IMR-90 (cell line): Measurements from ENCODE around the gene ELMO1. TPM values are rescaled to one million over a fixed set of nuclear protein-coding genes. Genes with fewer than 3 reads are reported as not detected.

Experiments used
- ATAC-seq: fragments of 200-7000 bp; cut with Tn5 transposase; 2 replicates; pipeline ENCODE4 v1.9.1; 2020; ENCODE audit warnings: low read depth, mild to moderate bottlenecking, moderate library complexity
- BruUV-seq: library from RNA; stranded (reverse); fragments of 400-500 nt; replicated peaks from 2 replicates; lab custom pipeline; 2021; lab: Mats Ljungman, UMichigan
- CTCF ChIA-PET: fragments of 300-600 bp; formaldehyde crosslinking; extraction: SDS; loops from one replicate; lab custom pipeline; 2021; ENCODE audit warnings: antibody characterized with exemption; lab: Yijun Ruan, JAX
- POLR2A ChIA-PET: fragments of 300-600 bp; sonication (Branson Sonifier 250); formaldehyde crosslinking; loops from one replicate; lab custom pipeline; 2022; ENCODE audit warnings: antibody characterized with exemption; ENCODE audit not compliant: unreplicated experiment; lab: Charles Lee
- DNase-seq: peaks from one replicate; pipeline ENCODE4 v3.0.0; 2013
- H2AFZ ChIP-seq: replicated peaks from 2 replicates; pipeline ENCODE3; 2013; ENCODE audit warnings: low read length, mild to moderate bottlenecking; ENCODE audit not compliant: poor library complexity
- H2AK5ac ChIP-seq: 2 replicates; pipeline ENCODE4 v1.6.1; 2013; ENCODE audit warnings: low read depth, low read length, inconsistent platforms
- H2AK9ac ChIP-seq: replicated peaks from 2 replicates; pipeline ENCODE3; 2013; ENCODE audit warnings: mild to moderate bottlenecking, low read depth, low read length, moderate library complexity; ENCODE audit not compliant: poor library complexity
- H2BK120ac ChIP-seq: 2 replicates; pipeline ENCODE4 v1.6.1; 2013; ENCODE audit warnings: low read depth, low read length, inconsistent platforms
- H2BK15ac ChIP-seq: 3 replicates; pipeline ENCODE4 v1.6.1; 2013; ENCODE audit warnings: low read depth, low read length, inconsistent platforms
- H2BK20ac ChIP-seq: 2 replicates; pipeline ENCODE4 v1.6.1; 2013; ENCODE audit warnings: low read depth, mild to moderate bottlenecking, inconsistent platforms, low read length, moderate library complexity
- H2BK5ac ChIP-seq: 2 replicates; pipeline ENCODE4 v1.6.1; 2013; ENCODE audit warnings: mild to moderate bottlenecking, low read depth, low read length, inconsistent platforms; ENCODE audit not compliant: poor library complexity, severe bottlenecking
- H3K14ac ChIP-seq: replicated peaks from 2 replicates; pipeline ENCODE4 v1.6.1; 2013; ENCODE audit warnings: low read depth, low read length, inconsistent platforms
- H3K18ac ChIP-seq: 2 replicates; pipeline ENCODE4 v1.6.1; 2013; ENCODE audit warnings: low read depth, low read length, control low read depth
- H3K23ac ChIP-seq: 2 replicates; pipeline ENCODE4 v1.6.1; 2013; ENCODE audit warnings: low read depth, low read length, inconsistent platforms
- H3K27ac ChIP-seq: 2 replicates; pipeline ENCODE4 v1.5.1; 2013; ENCODE audit warnings: mild to moderate bottlenecking, control low read depth, low read length; ENCODE audit not compliant: insufficient read depth
- H3K27me3 ChIP-seq: 2 replicates; pipeline ENCODE4 v1.6.1; 2013; ENCODE audit warnings: low read length; ENCODE audit not compliant: control insufficient read depth, insufficient read depth
- H3K36me3 ChIP-seq: 2 replicates; pipeline ENCODE4 v1.6.1; 2013; ENCODE audit warnings: low read length, mixed read lengths; ENCODE audit not compliant: control insufficient read depth, insufficient read depth
- H3K4ac ChIP-seq: 2 replicates; pipeline ENCODE4 v1.6.1; 2013; ENCODE audit warnings: low read depth, low read length, inconsistent platforms
- H3K4me1 ChIP-seq: 2 replicates; pipeline ENCODE4 v1.6.1; 2013; ENCODE audit warnings: low read length, mixed read lengths; ENCODE audit not compliant: control insufficient read depth, insufficient read depth
- H3K4me2 ChIP-seq: 2 replicates; pipeline ENCODE4 v1.6.1; 2013; ENCODE audit warnings: low read depth, mild to moderate bottlenecking, control low read depth, low read length, moderate library complexity
- H3K4me3 ChIP-seq: 2 replicates; pipeline ENCODE4 v1.5.1; 2013; ENCODE audit warnings: low read depth, mild to moderate bottlenecking, control low read depth, low read length, moderate library complexity; ENCODE audit not compliant: insufficient read depth
- H3K56ac ChIP-seq: 2 replicates; pipeline ENCODE4 v1.6.1; 2013; ENCODE audit warnings: low read length, inconsistent platforms; ENCODE audit not compliant: insufficient read depth; ENCODE audit errors: extremely low read depth
- H3K79me1 ChIP-seq, 2 experiments: 2 replicates each; pipeline ENCODE4 v1.6.1; 2013; ENCODE audit warnings: low read length in 2 of 2, inconsistent platforms in 1 of 2, low read depth in 1 of 2
- H3K9ac ChIP-seq: 2 replicates; pipeline ENCODE4 v1.6.1; 2013; ENCODE audit warnings: low read depth, low read length, control low read depth
- H3K9me1 ChIP-seq: 2 replicates; pipeline ENCODE4 v1.6.1; 2013; ENCODE audit warnings: low read length, inconsistent platforms; ENCODE audit not compliant: insufficient read depth
- H3K9me3 ChIP-seq: 2 replicates; pipeline ENCODE4 v1.6.1; 2013; ENCODE audit warnings: low read length; ENCODE audit not compliant: control insufficient read depth, insufficient read depth
- H4K20me1 ChIP-seq: 2 replicates; pipeline ENCODE4 v1.6.1; 2013; ENCODE audit warnings: low read length, inconsistent platforms; ENCODE audit not compliant: insufficient read depth
- H4K5ac ChIP-seq: 2 replicates; pipeline ENCODE4 v1.6.1; 2013; ENCODE audit warnings: mild to moderate bottlenecking, low read depth, low read length, control low read depth
- H4K8ac ChIP-seq, 2 experiments: 2 replicates each; pipeline ENCODE4 v1.6.1; 2013; ENCODE audit warnings: low read depth in 2 of 2, low read length in 2 of 2, control low read depth in 1 of 2, inconsistent platforms in 1 of 2
- H4K91ac ChIP-seq: 2 replicates; pipeline ENCODE4 v1.6.1; 2013; ENCODE audit warnings: low read depth, low read length, inconsistent platforms; ENCODE audit not compliant: insufficient read depth
- MAFK ChIP-seq: IDR thresholded peaks from 2 replicates; pipeline ENCODE4 v1.6.1; 2012; ENCODE audit warnings: low read depth, low read length, improper control_type of control experiment
- NFE2L2 ChIP-seq: fragments of 150-350 bp; IDR thresholded peaks from 2 replicates; pipeline ENCODE4 v1.6.1; 2016; ENCODE audit warnings: low read depth, mild to moderate bottlenecking, low read length
- USF2 ChIP-seq: fragments of 150-350 bp; IDR thresholded peaks from 2 replicates; pipeline ENCODE4 v1.6.1; 2017; ENCODE audit warnings: mild to moderate bottlenecking, antibody characterized with exemption, low read length, low read depth
- WGBS, 2 experiments: methylation state at CpG; one replicate each; pipeline versions ENCODE4 v1.1.5 to v1.1.7; 2013; ENCODE audit warnings: missing lambda C conversion rate in 2 of 2; ENCODE audit not compliant: insufficient read length in 1 of 2; ENCODE audit errors: extremely low coverage in 2 of 2; 5-methylcytosine and 5-hydroxymethylcytosine counted together
- dilution Hi-C: fragments of 300-500 bp; cut with HindIII; formaldehyde crosslinking; loops from one replicate; pipeline ENCODE4 v1.14.3; 2018; ENCODE audit warnings: low sequenced_read_pairs; ENCODE audit not compliant: unreplicated experiment
- in situ Hi-C: fragments of 300-500 bp; cut with MboI; formaldehyde crosslinking; loops from 3 replicates; pipeline ENCODE4 v1.14.3; 2019; ENCODE audit warnings: low sequenced_read_pairs, inconsistent platforms, mixed read lengths
- intact Hi-C: fragments of 100-400 bp; cut with micrococcal nuclease; formaldehyde crosslinking; loops from 2 replicates; pipeline ENCODE4 v1.10.0; 2022
- polyA plus RNA-seq, 3 experiments: library from polyadenylated mRNA; depleted of rRNA; stranded (reverse); fragments of >200 nt; gene quantifications; 2 replicates each; pipeline ENCODE4 v1.2.3, GENCODE V29; 2012; ENCODE audit warnings: low replicate concordance in 1 of 3
- total RNA-seq: library from RNA; depleted of rRNA; stranded (reverse); fragments of >200 nt; gene quantifications from 2 replicates; pipeline ENCODE4 v1.2.3, GENCODE V29; 2012

The ELMO1 gene
- total and polyA plus RNA-seq, 2 of the 4 experiments (the other 2 are of a cell fraction) = 0.03 TPM; not detected in 1

GRCh38 chr7:37483627-37484026, 35.0 kb upstream of the ELMO1 start:
- Histone ChIP-seq H2AFZ (no peak overlapping the region), H4K20me1 (no peaks in the 10 kb centered on the region), H3K27me3 (no peaks in the 10 kb centered on the region), H3K18ac (no peak overlapping the region), H3K9me3 (peaks cover 11% of the 10 kb centered on the region), H2AK5ac (no peak overlapping the region), H3K14ac (no peak overlapping the region), H3K4me1 (no peaks in the 10 kb centered on the region), H3K9ac (no peak overlapping the region), H2BK15ac (no peak overlapping the region), H3K4me2 (no peak overlapping the region), H3K79me1 (no peaks in the 10 kb centered on the region), H4K5ac (no peak overlapping the region), H3K9me1 (no peaks in the 10 kb centered on the region), H3K4me3 (no peak overlapping the region), H3K27ac (no peak overlapping the region), H4K8ac (no peak overlapping the region), H2BK20ac (no peak overlapping the region), H2BK5ac (no peak overlapping the region), H3K4ac (no peak overlapping the region), H2BK120ac (no peak overlapping the region), H3K56ac (no peak overlapping the region), H4K91ac (no peak overlapping the region), H3K23ac (no peak overlapping the region), H3K36me3 (no peaks in the 10 kb centered on the region), H2AK9ac (no peak overlapping the region)
- TF ChIP-seq USF2 (no peak), NFE2L2 (no peak), MAFK (no peak)
- CTCF ChIA-PET = no interaction called here
- dilution Hi-C loops = no loop called here
- DNase-seq = no peak
- in situ Hi-C loops = no loop called here
- POLR2A ChIA-PET = no interaction called here
- no CpG with 5 or more reads among the region's 3 CpGs for WGBS, 2 experiments
- no TSS peak for BruUV-seq
- no peak for ATAC-seq
- intact Hi-C loops = no loop called here
